Right cardiac atrium (tissue), 5 donors: ENCODE measurements around the gene BMPR1B. TPM values are rescaled to one million over a fixed set of nuclear protein-coding genes. Genes with fewer than 3 reads are reported as not detected.
"Not testable (repeated sequence)": the region's sequence is repeated elsewhere in the genome, so short reads cannot be mapped to it uniquely, and the experiment has no call there.

Experiments used
- ATAC-seq, 2 donors: fragments of 200-7000 bp; cut with Tn5 transposase; one replicate each; pipeline versions ENCODE4 v1.8.0 to v1.9.1; 2020; ENCODE audit warnings: moderate library complexity in 2 of 2, mild to moderate bottlenecking in 1 of 2
- DNase-seq, 3 donors: peaks; one replicate each; pipeline ENCODE4 v3.0.0-alpha.2; 2020
- H3K27ac ChIP-seq: one replicate; pipeline ENCODE4 v1.5.1; 2013; ENCODE audit warnings: mild to moderate bottlenecking, low read length, control low read depth, moderate library complexity
- H3K27me3 ChIP-seq: one replicate; pipeline ENCODE4 v1.6.1; 2013; ENCODE audit not compliant: control insufficient read depth, insufficient read depth
- H3K4me1 ChIP-seq: one replicate; pipeline ENCODE4 v1.6.1; 2013; ENCODE audit warnings: low read length; ENCODE audit not compliant: control insufficient read depth, insufficient read depth
- H3K4me3 ChIP-seq: one replicate; pipeline ENCODE4 v1.5.1; 2013; ENCODE audit warnings: low read length, control low read depth
- H3K9me3 ChIP-seq: one replicate; pipeline ENCODE4 v1.6.1; 2013; ENCODE audit warnings: low read length; ENCODE audit not compliant: control insufficient read depth
- WGBS: extraction: QIAGEN DNeasy Blood & Tissue Kit; methylation state at CpG from one replicate; pipeline ENCODE4 v1.1.7; 2013; 5-methylcytosine and 5-hydroxymethylcytosine counted together
- intact Hi-C, 4 donors: fragments of 100-400 bp; cut with DNase I; formaldehyde crosslinking; loops; one replicate each; pipeline versions ENCODE4 v1.11.0 to v1.14.0; 2022 to 2023
- polyA plus RNA-seq: library from polyadenylated mRNA; stranded (reverse); fragments of 200-250 nt; gene quantifications from one replicate; pipeline ENCODE4 v1.2.3, GENCODE V29; 2013
- total RNA-seq, 4 donors: library from RNA; stranded (reverse); fragmentation: NEBNext Ultra II Directional; extraction: Animal tissue kit (Norgen Biotek cat#: 25700); gene quantifications; one replicate each; pipeline ENCODE4 v1.2.1, GENCODE V29; 2021
- donor health status: healthy with polysubstance abuse.
- donor health status: DM: no; HTN: yes; CAD: no.
- donor health status: DM: no; HTN: no; CAD: no.
- donor health status: DM: no; HTN: yes; CAD: no; lungs with severe emphysema.
- donor health status: DM: yes; HTN: yes; CAD: no.

Gene BMPR1B
- total and polyA plus RNA-seq, 5 donors = 0.20 to 1.5 (median 0.88) TPM

DNA sequence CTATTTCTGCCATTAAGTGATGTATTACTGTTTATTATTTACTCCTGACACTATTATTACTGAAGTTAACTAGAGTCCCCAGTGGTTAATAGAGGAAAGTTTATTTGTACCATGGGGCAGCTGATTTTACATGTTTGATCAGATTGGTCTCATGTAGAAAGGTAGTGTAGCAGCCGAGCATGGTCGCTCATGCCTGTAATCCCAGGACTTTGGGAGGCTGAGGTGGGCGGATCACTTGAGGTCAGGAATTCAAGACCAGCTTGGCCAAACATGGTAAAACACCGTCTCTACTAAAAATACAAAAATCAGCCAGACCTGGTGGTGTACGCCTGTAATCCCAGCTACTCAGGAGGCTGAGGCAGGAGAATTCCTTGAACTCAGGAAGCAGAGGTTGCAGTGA is 74.6 kb downstream of the BMPR1B start:
- DNase-seq, intact Hi-C loops, H3K27me3 ChIP-seq, H3K27ac ChIP-seq, H3K4me3 ChIP-seq, ATAC-seq, H3K4me1 ChIP-seq, H3K9me3 ChIP-seq: not testable (repeated sequence)
- 92% methylated on average over 5 of the region's 5 CpGs for WGBS

DNA sequence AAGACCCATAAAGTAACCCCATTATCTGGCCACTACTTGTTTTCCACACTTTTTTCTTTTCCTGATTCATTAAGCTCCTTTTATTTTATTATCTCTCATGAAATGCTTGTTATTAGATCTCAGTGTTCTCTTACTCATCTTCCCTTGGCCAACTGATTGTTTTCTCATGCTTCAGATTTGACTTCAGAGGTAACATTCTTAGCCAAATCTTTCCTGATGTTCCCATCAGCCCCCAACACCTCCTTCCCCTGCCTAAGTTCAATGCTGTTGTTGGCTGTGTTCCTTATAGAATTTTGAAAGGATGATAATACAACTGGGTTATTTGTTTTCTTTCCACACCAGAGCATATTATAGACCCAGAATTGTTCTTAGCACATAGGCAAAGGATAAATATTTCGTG is 75.6 kb downstream of the BMPR1B start:
- no peaks in the 10 kb centered on the region for H3K9me3 ChIP-seq
- H3K4me1 ChIP-seq = no peaks in the 10 kb centered on the region
- WGBS = 67% methylated on average over 1 of the region's 1 CpG
- ATAC-seq = no peak
- DNase-seq = no peak
- no peak overlapping the region for H3K27ac ChIP-seq
- intact Hi-C loops = no loop called here
- H3K4me3 ChIP-seq = no peak overlapping the region
- no peaks in the 10 kb centered on the region for H3K27me3 ChIP-seq

DNA sequence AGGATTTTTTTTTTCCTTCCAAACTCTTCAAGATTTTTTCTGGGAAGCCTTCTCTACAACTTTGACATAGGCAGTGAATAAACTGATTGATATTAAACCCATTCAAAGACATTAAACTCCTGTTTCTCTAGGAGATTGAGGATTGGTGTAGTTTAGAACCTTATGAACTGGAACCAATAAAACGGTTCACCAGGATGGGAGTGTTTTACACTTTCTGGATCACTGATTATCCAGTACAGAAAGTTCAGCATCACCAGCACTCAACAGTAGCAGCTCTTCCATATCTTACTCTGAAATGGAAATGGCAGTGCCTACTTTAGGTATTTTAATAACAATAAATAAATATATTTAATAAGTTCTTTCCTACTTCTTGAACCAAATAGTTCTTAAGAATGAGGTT is 76.7 kb downstream of the BMPR1B start:
- Histone ChIP-seq H3K4me3 (no peak overlapping the region), H3K27ac (no peak overlapping the region), H3K27me3 (no peaks in the 10 kb centered on the region), H3K4me1 (no peaks in the 10 kb centered on the region), H3K9me3 (no peaks in the 10 kb centered on the region)
- no peak for ATAC-seq
- DNase-seq = no peak
- intact Hi-C loops = no loop called here
- 77% methylated on average over 1 of the region's 1 CpG for WGBS

DNA sequence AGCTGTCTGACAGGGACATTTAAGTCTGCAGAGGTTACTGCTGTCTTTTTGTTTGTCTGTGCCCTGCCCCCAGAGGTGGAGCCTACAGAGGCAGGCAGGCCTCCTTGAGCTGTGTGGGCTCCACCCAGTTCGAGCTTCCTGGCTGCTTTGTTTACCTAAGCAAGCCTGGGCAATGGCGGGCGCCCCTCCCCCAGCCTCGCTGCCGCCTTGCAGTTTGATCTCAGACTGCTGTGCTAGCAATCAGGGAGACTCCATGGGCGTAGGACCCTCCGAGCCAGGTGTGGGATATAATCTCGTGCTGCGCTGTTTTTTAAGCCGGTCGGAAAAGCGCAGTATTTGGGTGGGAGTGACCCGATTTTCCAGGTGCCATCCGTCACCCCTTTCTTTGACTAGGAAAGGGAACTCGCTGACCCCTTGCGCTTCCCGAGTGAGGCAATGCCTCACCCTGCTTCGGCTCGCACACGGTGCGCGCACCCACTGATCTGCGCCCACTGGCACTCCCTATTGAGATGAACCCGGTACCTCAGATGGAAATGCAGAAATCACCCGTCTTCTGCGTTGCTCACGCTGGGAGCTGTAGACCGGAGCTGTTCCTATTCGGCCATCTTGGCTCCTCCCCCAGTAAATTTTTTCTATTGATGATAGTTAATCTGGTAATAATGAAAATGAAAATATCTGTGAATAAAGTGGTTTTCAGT is 83.6 kb downstream of the BMPR1B start:
- DNase-seq, intact Hi-C loops, H3K4me1 ChIP-seq, H3K27ac ChIP-seq, H3K4me3 ChIP-seq, H3K9me3 ChIP-seq, ATAC-seq, H3K27me3 ChIP-seq: not testable (repeated sequence)
- WGBS = 84% methylated on average over 29 of the region's 29 CpGs

DNA sequence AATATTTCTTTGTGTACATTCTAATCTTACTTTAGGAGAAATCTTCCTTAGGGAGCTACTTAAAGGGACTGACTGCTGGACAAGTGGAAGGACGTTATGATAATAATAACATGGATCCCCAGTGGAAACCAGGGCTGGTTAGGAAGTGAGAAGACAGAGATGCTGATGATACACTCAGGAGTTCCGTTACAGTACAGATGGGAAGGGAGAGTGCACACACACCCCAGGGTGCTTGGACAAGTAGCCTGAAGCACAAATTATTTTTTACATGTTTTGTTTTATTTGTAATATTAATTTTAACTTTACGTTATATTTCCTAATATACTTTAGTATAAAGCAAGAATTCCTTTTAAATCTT is 84.1 kb downstream of the BMPR1B start:
- no peaks in the 10 kb centered on the region for H3K9me3 ChIP-seq
- 78% methylated on average over 3 of the region's 3 CpGs for WGBS
- no peak overlapping the region for H3K27ac ChIP-seq
- no peak overlapping the region for H3K4me3 ChIP-seq
- ATAC-seq = no peak
- intact Hi-C loops = no loop called here
- no peaks in the 10 kb centered on the region for H3K4me1 ChIP-seq
- no peaks in the 10 kb centered on the region for H3K27me3 ChIP-seq
- no peak for DNase-seq

DNA sequence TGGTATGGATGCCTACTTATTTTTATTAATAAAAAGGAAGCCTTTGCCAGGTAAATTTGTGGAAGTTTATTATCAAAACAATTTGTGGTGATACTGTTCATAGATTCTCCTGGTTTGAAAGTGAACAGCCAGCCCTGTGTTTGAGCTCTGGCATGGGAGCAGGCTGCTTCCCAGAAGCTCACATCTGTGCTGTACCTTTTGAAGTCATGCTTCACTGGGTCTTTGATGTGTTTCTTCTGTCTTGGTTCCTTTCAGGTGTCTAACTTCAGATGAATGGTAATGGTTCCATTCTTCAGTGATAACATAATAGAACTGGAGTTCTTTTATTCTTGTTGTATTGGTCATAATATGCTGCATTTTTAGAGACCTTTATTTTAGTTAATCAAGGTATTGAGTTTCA is 85.5 kb downstream of the BMPR1B start:
- Histone ChIP-seq H3K4me3 (no peak overlapping the region), H3K9me3 (no peaks in the 10 kb centered on the region), H3K4me1 (no peaks in the 10 kb centered on the region), H3K27ac (no peak overlapping the region), H3K27me3 (no peaks in the 10 kb centered on the region)
- intact Hi-C loops = no loop called here
- DNase-seq (no peak), ATAC-seq (no peak)

DNA sequence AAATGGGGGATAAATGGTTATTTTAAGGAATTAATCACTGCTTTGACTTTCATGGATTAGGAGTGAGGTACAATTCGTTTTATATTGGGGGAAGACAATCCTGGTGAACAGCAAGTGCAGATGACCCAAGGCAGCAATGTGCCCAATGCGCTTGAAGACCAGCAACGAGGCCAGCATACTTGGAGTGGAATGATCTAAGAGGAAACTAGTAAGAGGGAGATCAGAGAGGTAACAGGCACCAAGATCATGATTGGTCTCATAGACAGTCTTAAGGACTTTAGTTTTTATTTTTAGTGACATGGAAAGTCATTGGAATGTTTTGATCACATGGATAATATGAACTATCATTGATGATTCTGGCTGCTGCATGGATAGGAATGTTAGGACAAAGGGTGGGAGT is 90.6 kb downstream of the BMPR1B start:
- H3K4me1 ChIP-seq = no peaks in the 10 kb centered on the region
- H3K9me3 ChIP-seq = no peaks in the 10 kb centered on the region
- H3K27me3 ChIP-seq = no peaks in the 10 kb centered on the region
- DNase-seq (no peak), ATAC-seq (no peak)
- no peak overlapping the region for H3K4me3 ChIP-seq
- WGBS = 78% methylated on average over 3 of the region's 3 CpGs
- intact Hi-C loops = no loop called here
- H3K27ac ChIP-seq = no peak overlapping the region

DNA sequence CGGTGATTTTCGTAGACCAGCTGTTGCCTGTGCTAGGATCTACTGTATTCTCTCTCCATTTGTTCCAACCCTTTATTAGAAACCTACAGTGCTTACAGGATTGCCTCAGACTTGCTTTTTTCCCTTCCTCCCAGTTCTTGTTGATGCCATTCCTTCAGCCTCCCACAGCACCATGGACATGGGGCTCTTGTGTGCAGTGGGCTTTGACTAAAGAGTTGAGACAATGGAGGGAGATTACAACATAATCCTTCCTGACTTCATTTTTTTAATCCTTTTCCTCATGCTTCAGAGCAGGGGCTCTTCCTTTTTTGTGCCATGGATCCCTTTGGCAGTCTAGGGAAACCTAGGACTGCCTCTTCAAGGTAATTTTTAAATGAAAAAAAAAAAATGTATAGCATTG is 92.1 kb downstream of the BMPR1B start:
- intact Hi-C loops = no loop called here
- Histone ChIP-seq H3K4me3 (no peak overlapping the region), H3K9me3 (no peaks in the 10 kb centered on the region), H3K4me1 (no peaks in the 10 kb centered on the region), H3K27me3 (no peaks in the 10 kb centered on the region), H3K27ac (no peak overlapping the region)
- 90% methylated on average over 2 of the region's 2 CpGs for WGBS
- ATAC-seq = no peak
- no peak for DNase-seq

DNA sequence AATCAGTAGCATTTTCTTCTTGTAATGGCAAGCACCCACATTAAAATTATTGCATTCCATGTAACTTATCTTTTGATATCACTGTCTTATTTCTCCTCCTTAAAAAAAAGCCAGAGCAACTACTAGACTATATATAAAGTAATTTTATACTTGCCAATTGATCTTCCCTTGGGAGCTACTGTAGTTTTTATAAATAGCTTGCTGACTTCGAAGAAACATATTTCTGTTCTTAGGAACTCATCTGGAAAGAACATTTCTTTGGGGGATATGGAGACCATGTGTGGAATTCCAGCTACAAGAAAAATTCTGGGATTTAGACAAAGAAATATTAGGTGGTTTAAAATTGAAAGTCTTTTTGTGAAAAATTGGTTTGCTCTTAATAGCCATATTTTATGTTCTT is 94.9 kb downstream of the BMPR1B start:
- no peak for ATAC-seq
- WGBS = 36% methylated on average over 1 of the region's 1 CpG
- DNase-seq = no peak
- no peaks in the 10 kb centered on the region for H3K9me3 ChIP-seq
- no peaks in the 10 kb centered on the region for H3K4me1 ChIP-seq
- intact Hi-C loops = no loop called here
- H3K27me3 ChIP-seq = no peaks in the 10 kb centered on the region
- no peak overlapping the region for H3K27ac ChIP-seq
- no peak overlapping the region for H3K4me3 ChIP-seq

DNA sequence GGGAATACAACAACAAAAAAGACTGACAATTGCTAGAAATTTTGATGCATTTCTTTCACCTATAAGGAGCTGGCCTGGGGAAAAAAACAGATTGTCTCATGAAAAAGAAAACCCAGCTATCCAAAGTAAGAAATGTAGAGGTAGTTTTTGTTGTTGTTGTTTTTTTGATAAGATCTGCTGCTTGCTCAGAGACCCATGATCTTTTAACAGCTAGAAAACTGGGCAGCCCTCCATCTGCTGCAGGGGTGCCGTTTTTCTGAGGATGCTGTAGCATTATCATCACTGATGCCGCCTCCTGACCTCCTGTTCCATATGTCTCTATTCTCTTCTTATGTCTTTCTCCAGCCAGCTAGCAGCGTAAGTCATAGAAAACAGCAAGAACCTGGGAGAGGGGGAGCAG is 98.3 kb downstream of the BMPR1B start:
- ATAC-seq (no peak), DNase-seq (no peak)
- intact Hi-C loops = no loop called here
- Histone ChIP-seq H3K27me3 (no peaks in the 10 kb centered on the region), H3K27ac (no peak overlapping the region), H3K4me3 (no peak overlapping the region), H3K9me3 (no peaks in the 10 kb centered on the region), H3K4me1 (no peaks in the 10 kb centered on the region)
- 73% methylated on average over 3 of the region's 3 CpGs for WGBS

DNA sequence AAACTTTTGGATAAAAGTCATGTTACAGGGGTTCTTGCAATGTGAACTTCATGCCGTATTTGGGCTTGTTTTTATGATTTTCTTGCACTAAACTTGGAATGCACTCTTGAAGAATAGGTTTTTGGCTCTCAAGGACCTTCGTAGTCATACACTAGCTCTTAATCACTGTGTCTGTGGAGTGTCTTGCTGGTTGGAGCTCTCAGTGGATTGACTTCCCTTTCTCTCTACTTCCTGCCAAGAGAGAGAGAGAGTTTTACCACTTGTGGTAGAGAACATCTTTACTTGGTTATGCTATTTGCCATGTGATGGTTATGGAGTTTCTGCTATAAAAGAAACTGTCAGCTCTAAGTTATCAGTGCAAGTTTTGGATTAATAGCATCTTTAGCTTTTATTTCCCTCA is 112.4 kb downstream of the BMPR1B start:
- H3K27ac ChIP-seq = no peak overlapping the region
- 58% methylated on average over 2 of the region's 2 CpGs for WGBS
- DNase-seq = no peak
- no peak for ATAC-seq
- intact Hi-C loops = no loop called here
- no peaks in the 10 kb centered on the region for H3K27me3 ChIP-seq
- no peaks in the 10 kb centered on the region for H3K4me1 ChIP-seq
- no peaks in the 10 kb centered on the region for H3K9me3 ChIP-seq
- no peak overlapping the region for H3K4me3 ChIP-seq

DNA sequence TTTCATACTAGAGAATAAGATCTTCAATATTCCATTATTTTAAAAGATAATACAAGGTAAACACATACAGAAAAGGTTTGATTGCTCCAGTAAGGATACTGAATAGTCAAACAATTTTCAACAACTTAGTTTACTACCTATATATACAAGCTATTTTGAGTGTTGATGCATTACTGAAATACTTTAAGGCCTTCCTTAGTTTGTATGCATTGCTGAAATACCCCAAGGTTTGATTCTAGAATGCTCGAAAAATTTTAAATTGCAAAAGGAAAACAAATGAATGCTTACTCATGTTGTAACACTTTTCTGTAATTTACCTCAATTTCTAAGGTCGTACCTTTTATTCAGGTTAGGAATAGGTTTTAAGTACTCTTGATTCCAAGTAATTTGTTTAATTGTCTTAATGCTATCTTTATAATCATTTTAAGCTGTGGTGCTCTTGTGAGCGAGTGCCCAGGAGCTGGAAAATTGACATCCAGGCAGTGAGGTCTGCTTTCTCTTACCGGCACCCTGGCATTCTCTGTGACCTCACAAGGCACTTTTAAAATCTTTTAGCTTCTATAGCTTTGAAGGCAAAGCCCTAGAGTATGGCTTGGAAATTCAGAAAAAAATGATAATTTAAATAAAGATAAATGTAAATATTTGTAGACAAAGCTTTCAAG is 114.0 kb downstream of the BMPR1B start:
- 77% methylated on average over 4 of the region's 4 CpGs for WGBS
- Histone ChIP-seq H3K27me3 (no peaks in the 10 kb centered on the region), H3K4me1 (no peaks in the 10 kb centered on the region), H3K27ac (no peak overlapping the region), H3K4me3 (no peak overlapping the region), H3K9me3 (no peaks in the 10 kb centered on the region)
- DNase-seq (no peak), ATAC-seq (no peak)
- intact Hi-C loops = no loop called here
